SKM-1 treated with dmso at 0.1 percent for 144 hours (cell line): ENCODE measurements around the gene ART1.

Experiments used
- DNase-seq: peaks from one replicate; lab custom pipeline; 2025; ENCODE audit not compliant: unreplicated experiment; lab: John Stamatoyannopoulos, UW

Gene ART1

DNA sequence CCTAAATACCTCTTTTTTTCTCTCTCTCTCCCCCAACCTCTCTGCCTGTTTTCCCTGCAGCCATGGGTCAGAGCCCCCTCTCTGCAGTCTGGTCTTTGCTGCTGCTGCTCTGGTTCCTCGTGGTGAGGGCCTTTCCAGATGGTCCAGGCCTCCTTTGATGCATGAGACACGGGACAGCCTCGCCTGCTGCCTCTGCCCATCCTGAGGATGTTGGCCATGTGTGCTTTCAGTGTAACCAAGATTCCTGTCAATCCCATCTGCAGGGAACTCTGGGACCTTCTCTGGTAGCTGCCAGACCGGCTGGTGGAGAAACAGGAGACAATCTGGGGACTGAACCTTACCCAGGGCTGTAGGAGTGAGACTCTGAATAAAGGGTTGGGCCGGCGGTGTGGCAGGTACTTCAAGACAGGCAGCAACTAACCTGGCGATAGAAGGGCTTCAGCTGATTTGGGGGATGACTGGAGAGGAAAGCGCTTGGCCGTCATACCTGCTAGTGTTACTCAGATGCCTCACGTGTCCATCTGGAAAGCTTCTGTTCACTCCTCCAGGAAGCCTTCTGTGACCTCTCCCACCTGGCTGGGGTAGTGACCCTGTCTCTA, 19.2 kb downstream of the ART1 start:
- DNase-seq: no peak

DNA sequence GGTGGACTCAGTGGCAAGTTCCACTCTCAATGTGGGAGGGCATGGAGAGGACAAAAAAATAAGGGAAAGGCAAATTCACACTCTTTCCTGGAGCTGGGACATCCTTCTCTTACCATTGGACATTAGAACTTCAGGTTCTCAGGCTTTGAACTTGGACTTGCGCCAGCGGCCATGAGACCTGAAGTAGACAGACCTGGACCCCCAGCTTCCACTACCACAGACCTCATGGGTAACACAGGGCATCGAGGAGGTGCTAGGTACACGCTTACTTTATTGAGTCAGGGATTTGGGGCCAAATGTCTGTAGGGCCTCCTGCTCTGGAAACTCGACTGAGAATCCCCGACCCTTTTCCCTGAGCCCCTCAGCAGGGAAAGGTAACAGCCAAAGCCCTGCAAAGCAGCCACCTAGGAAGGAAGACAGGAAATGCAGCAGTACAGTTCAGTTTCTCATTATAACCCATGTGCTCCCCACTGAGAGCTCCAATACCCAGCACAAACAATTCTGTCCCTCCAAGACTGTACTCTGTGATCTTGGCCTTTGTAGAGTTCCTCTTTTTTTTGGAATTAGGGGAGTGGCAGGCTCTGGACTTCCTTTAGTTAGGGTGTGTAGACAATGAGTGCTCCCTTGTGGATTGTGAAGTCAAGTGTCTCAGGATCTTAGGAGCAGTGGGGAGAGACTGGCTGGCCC, 20.6 kb downstream of the ART1 start:
- peak; percentile 12 for DNase-seq

DNA sequence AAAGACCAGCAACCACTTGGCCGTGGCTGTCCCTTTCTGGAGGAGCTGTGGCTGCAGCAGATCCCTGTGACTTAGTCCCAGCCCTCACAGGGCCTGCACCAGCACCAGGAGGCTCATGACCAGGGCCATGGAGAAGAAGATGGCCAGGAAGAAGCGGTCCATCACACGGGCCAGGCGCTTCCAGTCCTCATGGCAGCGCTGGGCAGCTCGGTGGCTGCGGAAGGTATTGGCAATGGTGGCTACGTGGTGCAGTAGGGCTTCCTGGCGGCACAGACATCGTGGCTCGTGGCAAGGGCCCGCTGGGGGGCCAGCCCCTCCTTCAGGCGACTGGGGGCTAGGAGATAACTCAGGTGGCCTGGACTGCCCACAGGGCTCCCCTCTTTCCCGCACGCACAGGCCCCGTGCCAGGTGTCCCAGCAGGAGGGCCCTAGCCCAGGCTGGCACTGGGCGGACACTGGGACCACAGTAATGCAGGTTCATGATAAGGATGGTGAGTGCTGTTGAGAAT, 21.1 kb downstream of the ART1 start:
- DNase-seq: no peak

DNA sequence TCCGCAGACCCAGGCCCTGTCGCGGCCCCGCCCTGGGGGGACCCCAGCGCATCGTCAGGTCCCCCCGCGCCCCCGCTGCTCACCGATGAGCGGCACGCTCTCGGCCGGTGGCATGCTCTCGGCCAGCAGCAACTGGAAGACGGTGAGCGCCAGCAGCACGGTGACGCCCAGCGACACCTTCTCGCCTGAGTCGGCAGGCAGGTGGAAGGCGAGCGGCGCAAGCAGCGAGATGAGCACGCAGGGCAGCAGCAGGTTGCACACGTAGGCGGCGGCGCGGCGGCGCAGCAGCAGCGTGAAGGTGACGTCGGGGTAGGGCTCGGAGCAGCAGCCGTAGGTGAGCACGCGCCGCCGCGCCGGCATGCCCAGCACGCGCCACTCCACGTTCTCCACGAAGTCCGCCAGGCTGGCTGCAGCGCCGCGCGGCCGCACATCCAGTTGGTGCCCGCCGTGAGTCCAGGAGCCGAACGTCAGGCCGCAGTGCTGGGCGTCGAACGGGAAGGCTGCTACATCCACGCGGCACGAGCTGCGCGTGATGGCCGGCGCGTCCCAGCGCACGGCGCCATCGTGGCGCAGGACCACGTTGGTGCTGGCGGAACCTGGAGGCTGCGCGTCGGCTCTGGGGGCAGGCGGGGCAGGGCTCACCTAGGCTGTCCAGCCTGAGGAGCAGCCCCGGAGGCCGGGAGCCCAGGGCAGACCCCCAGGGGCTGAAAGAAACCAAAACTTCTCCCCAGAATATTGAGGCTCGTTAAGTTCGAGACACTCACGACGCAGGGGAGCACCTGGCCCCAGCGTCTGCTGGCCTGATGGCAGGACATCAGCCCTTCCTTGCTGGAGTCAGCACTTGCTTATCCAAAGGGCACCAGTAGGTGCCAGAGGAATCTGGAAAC, 22.5 kb downstream of the ART1 start:
- DNase-seq: no peak

DNA sequence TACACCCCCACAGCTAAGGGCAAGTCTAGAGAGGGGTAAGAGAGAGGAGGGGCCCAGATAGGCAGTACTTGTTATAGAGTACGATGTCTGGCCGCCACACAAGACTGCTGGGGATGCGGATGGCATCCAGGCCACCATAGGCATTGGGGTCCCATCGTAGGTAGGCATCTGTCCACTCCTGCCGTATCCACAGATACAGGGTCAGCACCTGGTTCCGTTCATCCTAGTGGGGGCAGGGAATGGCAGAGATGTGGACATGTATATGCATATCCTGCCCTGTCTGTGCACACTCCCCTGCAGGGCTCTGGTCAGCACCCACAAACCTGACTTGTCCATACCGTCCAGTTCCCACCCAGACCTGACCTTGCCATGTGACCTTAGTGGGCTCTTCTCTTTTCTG, 24.2 kb downstream of the ART1 start:
- DNase-seq: no peak

DNA sequence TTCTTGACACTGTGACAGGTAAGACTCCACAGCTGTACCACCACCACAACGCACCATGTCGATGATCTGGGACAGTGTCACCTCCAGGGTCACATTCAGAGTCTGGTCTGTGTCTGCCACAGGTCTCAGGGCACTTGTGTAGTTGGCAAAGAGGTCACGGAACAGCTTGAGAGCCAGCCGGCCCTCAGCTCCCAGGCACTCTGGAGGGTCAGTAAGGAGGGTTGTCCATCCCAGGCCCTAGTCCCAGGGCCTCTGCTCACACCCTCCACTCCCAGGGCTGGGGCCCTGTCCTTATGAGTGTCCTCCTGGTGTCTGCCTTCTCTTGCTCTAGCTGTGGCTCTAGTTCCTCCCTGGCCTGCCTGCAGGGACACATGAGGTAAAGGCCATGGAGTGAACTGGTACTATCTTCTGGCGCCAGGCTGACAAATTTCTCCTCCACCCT, 24.8 kb downstream of the ART1 start:
- no peak for DNase-seq

DNA sequence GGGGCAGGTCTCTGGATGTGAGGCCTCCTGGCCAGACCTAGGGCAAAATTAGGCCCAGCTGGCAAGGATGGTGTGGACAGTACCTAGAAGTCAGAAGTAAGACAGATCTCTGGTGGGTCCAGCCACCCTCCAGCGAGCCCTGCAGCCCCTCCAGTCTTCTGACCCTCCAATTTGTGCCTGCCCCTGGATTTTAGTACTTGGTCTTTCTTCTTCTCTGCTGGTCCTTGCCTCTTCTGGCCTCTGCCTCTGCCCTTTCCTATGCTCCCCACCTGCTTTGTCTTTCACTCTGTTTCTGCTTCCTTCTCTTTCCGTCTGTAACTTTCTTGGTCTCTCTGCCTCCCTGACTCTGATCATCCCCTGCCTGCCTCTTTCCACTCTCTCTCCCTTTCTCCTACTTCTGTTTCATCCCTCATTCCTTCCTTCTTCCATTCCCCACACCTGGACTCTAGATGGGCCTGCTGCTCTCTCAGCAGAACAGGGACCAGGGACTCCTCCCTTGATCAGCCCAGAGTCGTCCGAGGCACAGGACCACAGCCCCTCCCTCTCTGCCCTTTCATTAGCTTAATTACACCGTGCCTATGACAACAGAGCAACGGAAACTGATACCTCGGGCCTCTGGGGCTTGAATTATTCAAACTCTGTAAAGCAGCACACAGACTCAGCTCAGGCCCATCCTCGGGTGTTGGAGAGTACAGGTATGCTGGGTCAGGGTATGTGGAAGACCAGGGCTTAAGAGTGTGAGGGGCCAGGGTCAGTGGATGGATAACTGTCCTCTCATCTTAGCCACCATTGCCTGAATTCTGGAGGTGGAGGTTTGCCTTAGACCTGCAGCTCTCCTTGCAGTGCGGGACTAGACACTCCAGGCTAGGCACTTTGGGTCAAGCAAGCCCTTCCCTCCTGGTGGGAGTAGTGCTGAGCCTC, 26.7 kb downstream of the ART1 start, which contains the start of gene CHRNA10:
Gene CHRNA10, minus strand, starts transcription at position 51 of the 921 bp plus-strand sequence. CDS start 72 bp downstream, outside the sequence.
- no peak for DNase-seq

DNA sequence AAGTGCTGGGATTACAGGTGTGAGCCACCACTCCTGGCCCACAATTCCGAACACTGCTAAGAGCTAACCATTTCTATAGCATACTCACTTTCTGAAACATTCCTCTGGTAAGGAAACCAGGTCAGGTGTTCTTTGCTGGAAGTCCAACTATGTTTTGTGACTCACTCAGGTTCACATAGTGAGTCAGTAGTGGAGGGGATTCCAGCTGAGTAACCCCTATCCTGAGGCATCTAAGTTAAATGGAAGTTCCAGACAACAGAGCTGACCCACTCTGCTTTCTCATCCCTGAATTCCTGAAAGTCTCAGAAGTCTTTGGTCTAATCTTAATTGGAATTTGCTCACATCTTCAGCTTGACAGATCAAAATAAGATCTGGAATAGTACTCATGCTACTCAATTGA, 29.3 kb downstream of the ART1 start:
- no peak for DNase-seq

DNA sequence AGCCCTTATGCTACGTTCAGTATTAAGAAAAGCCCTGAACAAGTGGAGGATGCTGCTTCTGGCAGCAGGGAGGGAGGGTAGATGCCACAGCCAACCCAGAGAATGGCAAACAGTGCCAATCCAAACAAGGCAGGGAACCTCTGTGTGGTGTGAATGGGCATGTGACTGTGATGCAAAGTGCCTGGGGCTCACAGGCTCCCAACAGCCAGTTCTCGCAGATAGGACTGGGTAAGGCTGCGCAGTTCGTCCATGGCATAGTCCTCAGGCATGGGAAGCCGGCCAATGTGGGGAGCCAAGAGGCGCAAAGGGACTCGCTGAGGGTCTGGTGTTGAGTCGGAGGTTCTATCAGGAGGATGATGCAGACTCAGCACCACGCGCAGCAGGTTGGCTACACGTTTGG, 31.0 kb downstream of the ART1 start:
- no peak for DNase-seq

DNA sequence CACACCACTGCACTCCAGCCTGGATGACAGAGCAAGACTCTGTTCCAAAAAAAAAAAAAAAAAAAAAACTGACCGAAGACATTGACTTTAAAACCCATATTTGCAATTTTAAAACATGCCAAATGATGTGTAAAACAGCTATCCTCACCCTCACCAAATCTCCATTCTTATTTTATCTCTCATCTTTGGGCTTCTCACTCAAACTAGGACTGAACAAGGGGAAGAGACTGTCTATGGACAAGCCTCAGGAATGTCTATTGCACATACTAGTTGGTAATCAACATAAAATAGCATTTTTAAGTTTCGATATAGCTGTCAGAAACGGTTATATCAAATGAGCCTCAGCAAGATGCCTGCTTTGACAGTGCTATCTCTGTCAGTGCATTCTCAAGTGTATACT, 34.1 kb downstream of the ART1 start:
- DNase-seq: no peak

DNA sequence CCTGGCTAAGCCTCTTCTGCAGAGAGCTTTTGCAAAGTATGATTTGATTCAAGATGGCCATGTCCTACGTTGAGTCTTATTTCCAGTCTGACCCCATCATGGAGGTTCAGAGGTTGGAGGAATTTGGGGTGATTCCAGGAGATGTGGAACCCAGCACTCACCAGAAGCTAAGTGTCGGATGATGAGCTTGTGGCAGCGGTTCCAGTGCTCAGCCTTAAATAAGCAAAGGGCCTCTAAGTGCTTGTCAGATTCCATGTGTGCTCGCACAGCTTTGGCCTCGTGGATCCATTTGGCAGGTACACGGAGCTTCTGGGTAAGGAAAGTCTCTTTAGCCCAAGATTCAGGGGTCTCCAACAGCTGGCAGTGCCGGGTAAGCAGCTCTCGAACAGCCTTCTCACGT, 38.1 kb downstream of the ART1 start:
- DNase-seq: no peak

DNA sequence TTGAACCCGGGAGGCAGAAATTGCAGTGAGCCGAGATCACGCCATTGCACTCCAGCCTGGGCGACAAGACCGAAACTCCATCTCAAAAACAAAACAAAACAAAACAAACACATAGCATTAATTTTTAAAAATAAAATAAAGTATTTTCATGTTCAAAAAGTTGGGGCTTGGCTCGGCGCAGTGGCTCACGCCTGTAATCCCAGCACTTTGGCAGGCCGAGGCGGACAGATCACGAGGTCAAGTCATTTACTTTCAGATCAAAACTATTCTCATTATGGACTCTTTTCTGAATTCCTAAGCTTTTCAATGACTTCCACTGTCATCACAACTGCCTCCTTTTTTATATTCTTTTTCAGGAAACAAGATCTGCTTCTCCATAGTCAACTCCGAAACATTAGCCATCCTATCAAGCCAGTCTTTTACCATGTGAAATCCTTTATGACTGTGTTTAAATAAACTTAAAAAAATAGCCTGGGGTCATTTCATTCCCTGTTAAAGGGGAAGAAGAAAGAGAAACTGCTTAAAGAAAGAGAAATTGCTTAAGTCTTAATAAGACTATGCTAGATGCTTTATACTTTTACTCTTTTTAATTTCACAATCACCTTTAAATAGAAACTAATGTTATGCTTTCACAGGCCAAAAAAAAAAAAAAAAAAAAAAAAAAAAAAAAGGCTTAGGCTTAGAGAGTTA, 39.3 kb downstream of the ART1 start:
- no peak for DNase-seq

DNA sequence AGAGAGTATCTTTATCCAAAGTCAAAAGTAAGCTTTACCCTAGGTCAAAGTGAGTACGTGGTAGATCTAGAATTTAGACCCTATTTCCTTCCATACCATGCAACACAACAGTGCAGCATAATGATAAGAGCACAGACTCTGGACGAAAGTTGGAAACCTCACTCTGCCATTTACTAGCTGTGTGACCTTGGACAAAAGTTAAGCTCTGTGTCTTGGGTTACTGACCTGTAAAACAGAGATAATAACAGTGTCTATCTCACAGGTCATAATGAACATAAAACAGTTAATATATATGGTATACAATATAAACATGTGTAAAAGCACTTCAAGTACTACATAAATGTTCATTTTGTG, 39.9 kb downstream of the ART1 start:
- DNase-seq: no peak

DNA sequence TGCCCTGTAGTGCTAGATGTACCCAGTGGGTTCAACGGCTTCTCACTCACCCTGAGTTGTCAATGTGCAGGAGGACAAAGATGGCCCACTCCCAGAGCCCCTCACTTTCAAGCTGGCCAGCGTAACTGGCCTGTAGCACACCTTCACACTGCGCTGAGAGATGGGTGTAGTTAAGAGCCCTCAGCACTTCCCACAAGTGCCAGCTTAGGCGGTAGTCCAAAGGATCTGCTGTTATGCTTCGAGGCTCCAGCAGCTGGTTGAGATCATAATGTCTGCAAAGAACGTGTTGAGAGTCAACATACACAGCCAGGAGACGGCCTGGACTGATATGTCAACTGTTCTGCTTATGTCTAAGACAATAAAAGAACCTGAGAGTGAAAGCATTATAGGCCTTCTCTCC, 41.0 kb downstream of the ART1 start:
- no peak for DNase-seq

DNA sequence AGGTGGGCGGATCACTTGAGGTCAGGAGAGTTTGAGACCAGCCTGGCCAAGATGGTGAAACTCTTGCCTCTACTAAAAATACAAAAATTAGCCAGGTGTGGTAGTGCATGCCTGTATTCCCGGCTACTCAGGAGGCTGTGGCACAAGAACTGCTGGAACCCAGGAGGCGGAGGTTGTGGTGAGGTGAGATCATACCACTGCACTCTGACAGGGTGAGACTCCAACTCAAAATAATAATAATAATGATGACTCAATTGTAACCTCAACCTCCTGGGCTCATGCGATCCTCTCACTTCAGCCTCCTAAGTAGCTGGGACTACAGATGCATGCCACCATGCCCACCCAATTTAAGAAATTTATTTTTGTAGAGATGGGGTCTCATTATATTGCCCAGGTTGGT, 41.8 kb downstream of the ART1 start:
- DNase-seq: no peak

DNA sequence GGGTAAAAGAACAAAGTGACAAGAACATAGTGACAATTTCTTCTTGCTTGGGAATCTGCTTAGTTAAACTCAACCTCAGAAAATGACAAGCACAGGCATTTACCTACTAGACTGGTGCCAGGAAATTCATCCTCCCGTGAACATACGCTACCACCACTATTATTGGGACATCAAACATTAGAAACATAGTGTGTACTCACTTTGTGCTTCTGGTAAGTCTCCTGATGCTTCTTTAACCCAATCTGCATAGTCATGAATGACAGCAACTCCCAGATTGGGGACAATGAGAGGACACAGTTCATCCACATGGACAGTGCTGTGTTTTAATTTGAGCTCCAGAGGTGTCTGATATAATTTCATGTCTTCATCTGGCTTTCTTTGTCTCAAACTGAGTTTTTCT, 55.5 kb downstream of the ART1 start:
- no peak for DNase-seq

DNA sequence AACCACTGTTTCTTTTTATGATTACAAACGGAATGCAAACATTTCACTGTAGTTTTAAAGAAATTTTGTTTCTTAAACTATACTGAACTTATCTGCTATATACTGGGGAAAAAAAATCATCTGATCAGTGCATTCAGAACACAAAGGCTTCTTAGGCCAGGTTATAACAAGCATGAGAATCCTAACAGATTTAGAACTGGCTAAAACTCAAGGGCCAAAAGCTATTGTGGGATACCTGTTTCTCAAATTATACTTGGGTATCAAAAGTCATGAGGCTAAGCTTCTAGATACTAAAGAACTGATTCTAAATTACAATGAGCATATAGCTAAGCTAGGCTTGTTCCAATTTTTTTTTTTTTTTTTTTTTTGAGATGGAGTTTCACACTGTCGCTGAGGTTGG, 56.0 kb downstream of the ART1 start:
- DNase-seq: no peak

DNA sequence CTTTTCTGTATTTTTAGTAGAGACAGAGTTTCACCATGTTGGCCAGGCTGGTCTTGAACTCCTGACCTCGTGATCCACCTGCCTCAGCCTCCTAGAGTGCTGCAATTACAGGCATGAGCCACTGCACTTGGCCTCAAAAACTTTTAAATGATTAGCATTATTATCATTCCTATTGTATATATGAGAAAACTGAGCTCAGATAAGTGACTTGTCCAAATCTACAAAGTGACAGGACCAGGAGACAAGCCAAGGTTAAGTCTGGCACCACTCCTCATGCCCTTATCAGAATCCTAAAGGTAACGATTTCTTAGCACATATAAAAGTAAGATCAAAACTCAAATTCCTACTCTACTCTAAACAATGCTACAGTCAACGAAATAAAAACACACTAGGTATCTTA, 58.5 kb downstream of the ART1 start:
- DNase-seq: no peak

DNA sequence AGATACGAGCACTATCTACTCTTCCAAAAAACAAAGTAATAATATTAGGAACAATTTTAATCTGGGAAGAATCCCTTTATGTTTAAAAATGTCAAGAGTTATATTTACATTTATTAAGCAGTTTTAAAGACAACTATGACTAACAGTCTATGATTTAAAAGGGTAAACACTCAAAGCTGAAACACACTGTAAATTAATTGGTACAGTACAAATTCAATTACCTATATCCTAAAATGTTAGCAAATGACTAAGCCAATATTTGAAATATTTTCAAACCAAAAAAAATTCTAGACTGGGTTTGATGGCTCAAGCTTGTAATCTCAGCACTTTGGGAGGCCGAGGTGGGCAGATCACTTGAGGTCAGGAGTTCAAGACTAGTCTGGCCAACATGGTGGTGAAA, 62.2 kb downstream of the ART1 start:
- DNase-seq: no peak

DNA sequence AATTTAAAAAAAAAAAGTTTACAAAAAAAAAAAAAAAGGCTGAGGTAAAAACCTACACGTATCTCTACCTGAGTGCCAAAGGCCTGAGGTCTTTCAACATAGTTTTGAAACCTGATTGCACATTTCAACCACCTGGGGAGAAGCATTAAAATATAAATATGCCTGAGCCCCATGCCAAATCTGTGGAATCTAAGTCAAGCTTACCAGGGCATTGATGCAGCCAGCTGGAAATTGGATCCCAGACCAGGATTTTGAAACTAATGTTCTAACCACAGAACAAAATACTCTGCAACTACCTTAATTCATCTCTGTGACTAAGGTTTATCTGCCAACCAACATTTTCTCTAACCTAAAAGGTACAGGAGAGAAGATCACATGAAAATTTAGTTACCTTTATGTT, 65.0 kb downstream of the ART1 start:
- DNase-seq: no peak
